ENCODE results near the gene KRT71.

GRCh38 chr12:52568111-52568510 lies 15.2 kb upstream of the KRT71 start:
- TF ChIP-seq CTCF (IDR thresholded peaks at IDR 0.05; ENCODE audit: low read length) (no peak), EZH2 (IDR thresholded peaks at IDR 0.05; ENCODE audit: borderline replicate concordance, low read length) (no peak)

Measured in OCI-LY1 (cell line).